AG04449 (cell line): ENCODE results near the gene EFCAB12.

Experiments
- CTCF ChIA-PET: fragments of 350-600 bp; formaldehyde crosslinking; extraction: SDS; loops from one replicate; lab custom pipeline; 2021; ENCODE audit warnings: antibody characterized with exemption; lab: Yijun Ruan, JAX
- POLR2A ChIA-PET: fragments of 400-600, 350-600 bp; formaldehyde crosslinking; extraction: SDS; loops from one replicate; lab custom pipeline; 2020; ENCODE audit warnings: antibody characterized with exemption, inconsistent platforms; lab: Yijun Ruan, JAX
- DNase-seq: peaks from one replicate; pipeline ENCODE4 v3.0.0-alpha.2; 2010; ENCODE audit warnings: low read depth, low spot score
- H3K4me3 ChIP-seq: 2 replicates; pipeline ENCODE4 v1.5.1; 2011; ENCODE audit warnings: low read depth, mild to moderate bottlenecking, control low read depth, low read length
- TF ChIP-seq, protein P1 (sequence below): IDR thresholded peaks from one replicate; pipeline ENCODE4 v1.5.1; 2011; ENCODE audit warnings: mild to moderate bottlenecking, moderate library complexity, low read length, control low read depth, inconsistent platforms; ENCODE audit not compliant: insufficient read depth; ENCODE audit errors: missing control alignments

EFCAB12 gene

DNA sequence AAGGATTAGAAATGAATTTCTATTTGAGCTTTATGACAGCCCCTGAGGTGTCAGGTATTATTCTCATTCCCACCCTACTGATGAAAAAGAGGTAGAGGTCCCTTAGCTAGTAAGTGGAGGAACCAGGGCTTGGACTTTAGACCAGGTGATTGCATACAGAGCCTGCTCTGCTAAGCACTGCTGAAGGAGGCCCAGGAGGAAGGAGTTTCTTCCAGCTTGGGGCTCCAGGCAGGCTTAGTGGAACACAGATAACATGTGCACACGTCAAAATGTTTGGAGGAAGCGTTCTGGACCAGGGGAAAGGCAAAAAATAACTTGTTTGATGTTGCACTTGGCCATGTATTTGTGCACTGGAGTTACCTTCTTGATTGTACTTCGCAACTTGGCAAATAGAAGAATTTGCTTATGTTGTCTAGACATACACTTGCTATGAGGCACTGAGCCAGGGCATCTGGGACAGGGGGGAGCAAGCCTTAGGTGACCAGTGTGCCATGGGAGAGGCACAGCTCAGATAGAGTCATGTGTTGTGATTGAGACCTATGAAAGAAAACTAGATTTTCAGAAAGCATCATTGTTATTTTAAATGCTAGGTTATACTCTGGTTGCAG is 34.0 kb upstream of the EFCAB12 start:
- TF ChIP-seq, protein P1, sequence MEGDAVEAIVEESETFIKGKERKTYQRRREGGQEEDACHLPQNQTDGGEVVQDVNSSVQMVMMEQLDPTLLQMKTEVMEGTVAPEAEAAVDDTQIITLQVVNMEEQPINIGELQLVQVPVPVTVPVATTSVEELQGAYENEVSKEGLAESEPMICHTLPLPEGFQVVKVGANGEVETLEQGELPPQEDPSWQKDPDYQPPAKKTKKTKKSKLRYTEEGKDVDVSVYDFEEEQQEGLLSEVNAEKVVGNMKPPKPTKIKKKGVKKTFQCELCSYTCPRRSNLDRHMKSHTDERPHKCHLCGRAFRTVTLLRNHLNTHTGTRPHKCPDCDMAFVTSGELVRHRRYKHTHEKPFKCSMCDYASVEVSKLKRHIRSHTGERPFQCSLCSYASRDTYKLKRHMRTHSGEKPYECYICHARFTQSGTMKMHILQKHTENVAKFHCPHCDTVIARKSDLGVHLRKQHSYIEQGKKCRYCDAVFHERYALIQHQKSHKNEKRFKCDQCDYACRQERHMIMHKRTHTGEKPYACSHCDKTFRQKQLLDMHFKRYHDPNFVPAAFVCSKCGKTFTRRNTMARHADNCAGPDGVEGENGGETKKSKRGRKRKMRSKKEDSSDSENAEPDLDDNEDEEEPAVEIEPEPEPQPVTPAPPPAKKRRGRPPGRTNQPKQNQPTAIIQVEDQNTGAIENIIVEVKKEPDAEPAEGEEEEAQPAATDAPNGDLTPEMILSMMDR, result no peak
- POLR2A ChIA-PET, result no interaction called here
- CTCF ChIA-PET, result no interaction called here
- no peak for DNase-seq
- no peak overlapping the region for H3K4me3 ChIP-seq

DNA sequence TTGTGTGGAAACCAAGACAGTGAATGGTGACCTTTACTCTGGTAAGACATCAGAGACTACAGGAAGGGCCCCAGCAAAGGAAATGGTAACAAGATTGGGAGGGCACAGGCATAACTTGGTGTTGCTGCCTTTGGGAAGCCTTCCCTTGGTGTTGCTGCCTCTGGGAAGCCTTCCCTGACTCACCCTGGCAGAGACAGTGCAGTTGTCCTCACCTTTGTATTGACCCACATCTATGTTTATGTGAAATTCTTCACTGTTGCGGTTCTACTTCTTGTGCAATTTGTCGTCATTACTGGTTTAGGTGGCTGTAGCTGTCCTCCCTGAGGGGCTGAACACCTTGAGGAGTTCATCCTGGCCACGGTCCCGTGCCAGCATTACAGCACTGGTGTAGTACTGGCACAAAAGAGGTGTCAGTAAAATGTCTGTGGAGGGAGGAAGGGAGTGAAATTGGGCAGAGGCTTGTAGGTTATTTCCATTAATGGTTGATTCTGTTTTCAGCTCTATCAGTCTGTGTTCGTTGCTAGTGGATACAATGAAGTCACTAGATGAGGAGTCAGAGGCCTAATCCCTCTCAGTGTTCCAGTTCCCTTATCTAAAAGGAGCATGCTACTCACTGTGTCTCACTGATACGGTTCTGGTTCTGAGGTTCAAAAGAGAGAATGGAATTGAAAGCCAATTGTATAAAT is 33.2 kb upstream of the EFCAB12 start:
- DNase-seq, result no peak
- ChIA-PET POLR2A (no interaction called here), CTCF (no interaction called here)
- H3K4me3 ChIP-seq, result no peak overlapping the region
- TF ChIP-seq, protein P1, result no peak

DNA sequence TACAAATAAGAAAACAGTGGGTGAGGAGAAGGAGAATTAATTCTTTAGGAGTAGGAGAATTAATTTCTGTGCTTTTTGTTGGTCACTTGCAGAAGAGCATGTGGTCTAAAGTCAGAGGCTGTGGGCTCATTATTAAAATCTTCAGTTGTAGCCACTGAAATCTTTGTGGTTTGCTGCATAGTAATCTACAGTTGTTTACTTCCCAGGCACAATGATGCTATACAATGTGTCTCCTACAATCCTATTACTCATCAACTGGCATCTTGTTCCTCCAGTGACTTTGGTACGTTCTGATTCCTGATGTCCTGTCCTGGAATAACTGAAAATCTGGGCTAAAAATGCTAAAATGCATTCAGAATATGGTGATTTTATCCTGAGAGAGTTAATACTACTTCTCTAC is 32.6 kb upstream of the EFCAB12 start:
- DNase-seq, result no peak
- CTCF ChIA-PET, result no interaction called here
- POLR2A ChIA-PET, result no interaction called here
- TF ChIP-seq, protein P1, result no peak
- no peak overlapping the region for H3K4me3 ChIP-seq

DNA sequence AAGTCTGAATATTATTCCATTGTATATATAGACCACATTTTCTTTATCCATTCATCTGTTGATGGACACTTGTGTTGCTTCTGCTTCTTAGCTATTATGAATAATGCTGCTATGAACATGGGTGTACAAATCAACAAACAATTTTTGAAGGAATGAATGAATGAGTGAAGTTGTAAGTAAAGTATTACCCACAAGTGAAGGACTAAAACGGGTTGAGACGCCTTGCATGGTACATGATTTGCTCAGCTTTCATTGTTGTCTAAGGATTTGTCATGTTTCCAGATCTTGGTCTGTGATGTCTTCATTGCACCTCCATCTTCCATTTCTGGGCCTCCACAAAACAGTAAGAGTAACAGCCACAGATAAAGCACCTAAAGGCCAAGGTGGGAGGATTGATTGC is 32.1 kb upstream of the EFCAB12 start:
- CTCF ChIA-PET, result interaction anchor here (0.6 kb wide), 1 partner anchor 160 kb away, joined by 3 read pairs; no protein-coding TSS in a partner anchor
- POLR2A ChIA-PET, result no interaction called here
- no peak for DNase-seq
- TF ChIP-seq, protein P1, result no peak
- H3K4me3 ChIP-seq, result no peak overlapping the region

DNA sequence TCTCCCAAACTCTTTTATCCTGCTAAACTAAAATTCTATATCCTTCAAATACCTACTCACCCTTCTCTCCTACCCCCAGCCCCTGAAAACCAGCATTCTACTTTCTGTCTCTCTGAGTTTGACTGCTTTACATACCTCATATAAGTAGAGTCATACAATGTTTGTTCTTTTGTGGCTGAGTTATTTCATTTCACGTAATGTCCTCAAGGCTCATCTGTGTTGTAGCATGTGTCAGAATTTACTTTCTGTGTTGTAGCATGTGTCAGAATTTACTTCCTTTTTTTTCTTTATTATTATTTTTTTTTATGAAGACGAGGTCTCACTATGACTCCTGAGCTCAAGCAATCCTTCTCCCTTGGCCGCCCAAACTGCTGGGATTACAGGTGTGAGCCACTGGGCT is 31.7 kb upstream of the EFCAB12 start:
- ChIA-PET POLR2A (no interaction called here), CTCF (interaction anchor here (0.6 kb wide), 1 partner anchor 160 kb away, joined by 3 read pairs; no protein-coding TSS in a partner anchor)
- TF ChIP-seq, protein P1, result no peak
- no peak overlapping the region for H3K4me3 ChIP-seq
- DNase-seq, result no peak

DNA sequence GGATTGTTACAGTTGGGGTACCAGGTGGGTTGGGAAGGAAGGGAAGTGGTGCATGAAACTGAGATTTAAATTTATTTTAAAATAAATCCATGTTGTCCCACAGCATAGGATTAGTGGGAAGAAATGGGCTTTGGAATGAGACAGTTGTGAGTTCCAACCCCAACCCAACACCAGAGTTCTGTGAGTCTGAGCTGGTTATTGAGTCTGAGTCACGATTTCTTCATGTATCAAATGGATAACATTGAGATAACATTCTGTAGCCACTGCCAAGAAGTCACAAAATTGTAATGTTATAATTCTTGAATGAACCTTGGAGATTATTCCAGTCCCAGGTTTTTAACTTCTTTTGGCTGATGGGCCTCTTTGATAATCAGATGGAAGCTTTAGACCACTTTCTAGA is 25.3 kb upstream of the EFCAB12 start:
- no peak overlapping the region for H3K4me3 ChIP-seq
- ChIA-PET POLR2A (interaction anchor here (1.0 kb wide), 1 partner anchor 14 kb away, joined by 3 read pairs; the partner anchor contains the start of genes IFT122 and MBD4), CTCF (interaction anchor here (1.3 kb wide), 1 partner anchor 12 kb away, joined by 3 read pairs; no protein-coding TSS in a partner anchor)
- TF ChIP-seq, protein P1, result no peak
- DNase-seq, result no peak
